ENCODE measurements around the gene BOLA1. TPM values are rescaled to one million over a fixed set of nuclear protein-coding genes. Genes with fewer than 3 reads are reported as not detected.

Gene BOLA1
- total RNA-seq, 1 experiment from 2014 or later: 15.3 TPM

DNA sequence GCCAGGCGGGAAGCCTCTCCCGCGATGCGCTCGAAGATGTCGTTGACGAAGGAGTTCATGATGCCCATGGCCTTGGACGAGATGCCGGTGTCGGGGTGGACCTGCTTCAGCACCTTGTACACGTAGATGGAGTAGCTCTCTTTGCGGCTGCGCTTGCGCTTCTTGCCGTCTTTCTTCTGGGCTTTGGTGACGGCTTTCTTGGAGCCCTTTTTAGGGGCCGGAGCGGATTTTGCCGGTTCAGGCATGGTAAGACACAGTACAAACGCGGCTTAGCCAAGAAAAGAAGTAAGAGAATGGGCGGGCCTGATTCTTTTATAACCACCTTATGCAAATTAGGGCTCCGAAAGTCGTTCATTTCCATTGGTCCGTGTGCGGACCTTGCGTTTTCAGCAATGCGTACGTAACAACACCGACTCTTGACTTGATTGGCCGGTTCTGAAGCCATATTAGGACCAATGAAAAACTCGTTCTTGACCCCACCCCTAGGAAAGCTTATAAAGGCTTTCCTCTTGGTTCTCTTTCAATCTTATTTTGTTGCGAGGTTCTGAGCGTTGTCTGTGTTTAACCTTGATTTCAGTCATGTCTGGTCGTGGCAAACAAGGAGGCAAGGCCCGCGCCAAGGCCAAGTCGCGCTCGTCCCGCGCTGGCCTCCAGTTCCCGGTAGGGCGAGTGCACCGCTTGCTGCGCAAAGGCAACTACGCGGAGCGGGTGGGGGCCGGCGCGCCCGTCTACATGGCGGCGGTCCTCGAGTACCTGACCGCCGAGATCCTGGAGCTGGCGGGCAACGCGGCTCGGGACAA lies 12.8 kb upstream of the BOLA1 start (continued):
- TF ChIP-seq, protein P1, sequence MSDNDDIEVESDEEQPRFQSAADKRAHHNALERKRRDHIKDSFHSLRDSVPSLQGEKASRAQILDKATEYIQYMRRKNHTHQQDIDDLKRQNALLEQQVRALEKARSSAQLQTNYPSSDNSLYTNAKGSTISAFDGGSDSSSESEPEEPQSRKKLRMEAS (CRISPR knock-in tag; IDR thresholded peaks at IDR 0.05): peak; percentile 13; the same call in 1 of the 2 replicates
- TF ChIP-seq RELA (CRISPR knock-in tag; IDR thresholded peaks at IDR 0.05; ENCODE audit: borderline replicate concordance) (peak; percentile 85), EMX1 (CRISPR knock-in tag; IDR thresholded peaks at IDR 0.05) (peak; percentile 79), HMGA2 (CRISPR knock-in tag; IDR thresholded peaks at IDR 0.05) (no peak), GABPB1 (CRISPR knock-in tag; IDR thresholded peaks at IDR 0.05) (peak; percentile 53), SOX15 (CRISPR knock-in tag; IDR thresholded peaks at IDR 0.05) (peak; percentile 61; the same call in 1 of the 2 replicates), SP1 (CRISPR knock-in tag; conservative IDR thresholded peaks at IDR 0.05) (no peak; the same call in 1 of the 2 replicates), FOXJ3 (CRISPR knock-in tag; IDR thresholded peaks at IDR 0.05; ENCODE audit: borderline replicate concordance) (0 out of 2 replicates have a peak, but pooled peaks have one; percentile 71), SMAD3 (CRISPR knock-in tag; IDR thresholded peaks at IDR 0.05; ENCODE audit: borderline replicate concordance) (peak; percentile 96), FOXP1 (CRISPR knock-in tag; IDR thresholded peaks at IDR 0.05; ENCODE audit: borderline replicate concordance) (peak; percentile 91), ZNF317 (CRISPR knock-in tag; IDR thresholded peaks at IDR 0.05; ENCODE audit: borderline replicate concordance, low read depth) (0 out of 2 replicates have a peak, but pooled peaks have one; percentile 61), NFATC4 (CRISPR knock-in tag; IDR thresholded peaks at IDR 0.05) (peak; percentile 94), ZNF138 (CRISPR knock-in tag; conservative IDR thresholded peaks at IDR 0.05) (no peak; the same call in 1 of the 2 replicates), ETV6 (CRISPR knock-in tag; IDR thresholded peaks at IDR 0.05) (peak; percentile 33; the same call in 1 of the 2 replicates), ZNF219 (CRISPR knock-in tag; IDR thresholded peaks at IDR 0.05; ENCODE audit: borderline replicate concordance) (no peak), NFYB (CRISPR knock-in tag; conservative IDR thresholded peaks at IDR 0.05; ENCODE audit: low read depth) (peak; percentile 85), MYBL2 (CRISPR knock-in tag; IDR thresholded peaks at IDR 0.05) (peak; percentile 50; the same call in 1 of the 2 replicates), ZNF423 (CRISPR knock-in tag; IDR thresholded peaks at IDR 0.05) (no peak), PRRX2 (CRISPR knock-in tag; IDR thresholded peaks at IDR 0.05) (peak; percentile 93), ATF1 (CRISPR knock-in tag; IDR thresholded peaks at IDR 0.05) (no peak)
- TF ChIP-seq, protein P2, sequence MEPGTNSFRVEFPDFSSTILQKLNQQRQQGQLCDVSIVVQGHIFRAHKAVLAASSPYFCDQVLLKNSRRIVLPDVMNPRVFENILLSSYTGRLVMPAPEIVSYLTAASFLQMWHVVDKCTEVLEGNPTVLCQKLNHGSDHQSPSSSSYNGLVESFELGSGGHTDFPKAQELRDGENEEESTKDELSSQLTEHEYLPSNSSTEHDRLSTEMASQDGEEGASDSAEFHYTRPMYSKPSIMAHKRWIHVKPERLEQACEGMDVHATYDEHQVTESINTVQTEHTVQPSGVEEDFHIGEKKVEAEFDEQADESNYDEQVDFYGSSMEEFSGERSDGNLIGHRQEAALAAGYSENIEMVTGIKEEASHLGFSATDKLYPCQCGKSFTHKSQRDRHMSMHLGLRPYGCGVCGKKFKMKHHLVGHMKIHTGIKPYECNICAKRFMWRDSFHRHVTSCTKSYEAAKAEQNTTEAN (CRISPR knock-in tag; IDR thresholded peaks at IDR 0.05): peak; percentile 47
- TF ChIP-seq, protein P3, sequence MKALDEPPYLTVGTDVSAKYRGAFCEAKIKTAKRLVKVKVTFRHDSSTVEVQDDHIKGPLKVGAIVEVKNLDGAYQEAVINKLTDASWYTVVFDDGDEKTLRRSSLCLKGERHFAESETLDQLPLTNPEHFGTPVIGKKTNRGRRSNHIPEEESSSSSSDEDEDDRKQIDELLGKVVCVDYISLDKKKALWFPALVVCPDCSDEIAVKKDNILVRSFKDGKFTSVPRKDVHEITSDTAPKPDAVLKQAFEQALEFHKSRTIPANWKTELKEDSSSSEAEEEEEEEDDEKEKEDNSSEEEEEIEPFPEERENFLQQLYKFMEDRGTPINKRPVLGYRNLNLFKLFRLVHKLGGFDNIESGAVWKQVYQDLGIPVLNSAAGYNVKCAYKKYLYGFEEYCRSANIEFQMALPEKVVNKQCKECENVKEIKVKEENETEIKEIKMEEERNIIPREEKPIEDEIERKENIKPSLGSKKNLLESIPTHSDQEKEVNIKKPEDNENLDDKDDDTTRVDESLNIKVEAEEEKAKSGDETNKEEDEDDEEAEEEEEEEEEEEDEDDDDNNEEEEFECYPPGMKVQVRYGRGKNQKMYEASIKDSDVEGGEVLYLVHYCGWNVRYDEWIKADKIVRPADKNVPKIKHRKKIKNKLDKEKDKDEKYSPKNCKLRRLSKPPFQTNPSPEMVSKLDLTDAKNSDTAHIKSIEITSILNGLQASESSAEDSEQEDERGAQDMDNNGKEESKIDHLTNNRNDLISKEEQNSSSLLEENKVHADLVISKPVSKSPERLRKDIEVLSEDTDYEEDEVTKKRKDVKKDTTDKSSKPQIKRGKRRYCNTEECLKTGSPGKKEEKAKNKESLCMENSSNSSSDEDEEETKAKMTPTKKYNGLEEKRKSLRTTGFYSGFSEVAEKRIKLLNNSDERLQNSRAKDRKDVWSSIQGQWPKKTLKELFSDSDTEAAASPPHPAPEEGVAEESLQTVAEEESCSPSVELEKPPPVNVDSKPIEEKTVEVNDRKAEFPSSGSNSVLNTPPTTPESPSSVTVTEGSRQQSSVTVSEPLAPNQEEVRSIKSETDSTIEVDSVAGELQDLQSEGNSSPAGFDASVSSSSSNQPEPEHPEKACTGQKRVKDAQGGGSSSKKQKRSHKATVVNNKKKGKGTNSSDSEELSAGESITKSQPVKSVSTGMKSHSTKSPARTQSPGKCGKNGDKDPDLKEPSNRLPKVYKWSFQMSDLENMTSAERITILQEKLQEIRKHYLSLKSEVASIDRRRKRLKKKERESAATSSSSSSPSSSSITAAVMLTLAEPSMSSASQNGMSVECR (CRISPR knock-in tag; IDR thresholded peaks at IDR 0.05; ENCODE audit: borderline replicate concordance): peak; percentile 39; the same call in 1 of the 2 replicates
- TF ChIP-seq, protein P4, sequence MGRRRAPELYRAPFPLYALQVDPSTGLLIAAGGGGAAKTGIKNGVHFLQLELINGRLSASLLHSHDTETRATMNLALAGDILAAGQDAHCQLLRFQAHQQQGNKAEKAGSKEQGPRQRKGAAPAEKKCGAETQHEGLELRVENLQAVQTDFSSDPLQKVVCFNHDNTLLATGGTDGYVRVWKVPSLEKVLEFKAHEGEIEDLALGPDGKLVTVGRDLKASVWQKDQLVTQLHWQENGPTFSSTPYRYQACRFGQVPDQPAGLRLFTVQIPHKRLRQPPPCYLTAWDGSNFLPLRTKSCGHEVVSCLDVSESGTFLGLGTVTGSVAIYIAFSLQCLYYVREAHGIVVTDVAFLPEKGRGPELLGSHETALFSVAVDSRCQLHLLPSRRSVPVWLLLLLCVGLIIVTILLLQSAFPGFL (CRISPR knock-in tag; IDR thresholded peaks at IDR 0.05; ENCODE audit: borderline replicate concordance): peak; percentile 76; the same call in 1 of the 2 replicates
- TF ChIP-seq, protein P5, sequence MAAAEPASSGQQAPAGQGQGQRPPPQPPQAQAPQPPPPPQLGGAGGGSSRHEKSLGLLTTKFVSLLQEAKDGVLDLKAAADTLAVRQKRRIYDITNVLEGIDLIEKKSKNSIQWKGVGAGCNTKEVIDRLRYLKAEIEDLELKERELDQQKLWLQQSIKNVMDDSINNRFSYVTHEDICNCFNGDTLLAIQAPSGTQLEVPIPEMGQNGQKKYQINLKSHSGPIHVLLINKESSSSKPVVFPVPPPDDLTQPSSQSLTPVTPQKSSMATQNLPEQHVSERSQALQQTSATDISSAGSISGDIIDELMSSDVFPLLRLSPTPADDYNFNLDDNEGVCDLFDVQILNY (CRISPR knock-in tag; IDR thresholded peaks at IDR 0.05): peak; percentile 73
- TF ChIP-seq, protein P6, sequence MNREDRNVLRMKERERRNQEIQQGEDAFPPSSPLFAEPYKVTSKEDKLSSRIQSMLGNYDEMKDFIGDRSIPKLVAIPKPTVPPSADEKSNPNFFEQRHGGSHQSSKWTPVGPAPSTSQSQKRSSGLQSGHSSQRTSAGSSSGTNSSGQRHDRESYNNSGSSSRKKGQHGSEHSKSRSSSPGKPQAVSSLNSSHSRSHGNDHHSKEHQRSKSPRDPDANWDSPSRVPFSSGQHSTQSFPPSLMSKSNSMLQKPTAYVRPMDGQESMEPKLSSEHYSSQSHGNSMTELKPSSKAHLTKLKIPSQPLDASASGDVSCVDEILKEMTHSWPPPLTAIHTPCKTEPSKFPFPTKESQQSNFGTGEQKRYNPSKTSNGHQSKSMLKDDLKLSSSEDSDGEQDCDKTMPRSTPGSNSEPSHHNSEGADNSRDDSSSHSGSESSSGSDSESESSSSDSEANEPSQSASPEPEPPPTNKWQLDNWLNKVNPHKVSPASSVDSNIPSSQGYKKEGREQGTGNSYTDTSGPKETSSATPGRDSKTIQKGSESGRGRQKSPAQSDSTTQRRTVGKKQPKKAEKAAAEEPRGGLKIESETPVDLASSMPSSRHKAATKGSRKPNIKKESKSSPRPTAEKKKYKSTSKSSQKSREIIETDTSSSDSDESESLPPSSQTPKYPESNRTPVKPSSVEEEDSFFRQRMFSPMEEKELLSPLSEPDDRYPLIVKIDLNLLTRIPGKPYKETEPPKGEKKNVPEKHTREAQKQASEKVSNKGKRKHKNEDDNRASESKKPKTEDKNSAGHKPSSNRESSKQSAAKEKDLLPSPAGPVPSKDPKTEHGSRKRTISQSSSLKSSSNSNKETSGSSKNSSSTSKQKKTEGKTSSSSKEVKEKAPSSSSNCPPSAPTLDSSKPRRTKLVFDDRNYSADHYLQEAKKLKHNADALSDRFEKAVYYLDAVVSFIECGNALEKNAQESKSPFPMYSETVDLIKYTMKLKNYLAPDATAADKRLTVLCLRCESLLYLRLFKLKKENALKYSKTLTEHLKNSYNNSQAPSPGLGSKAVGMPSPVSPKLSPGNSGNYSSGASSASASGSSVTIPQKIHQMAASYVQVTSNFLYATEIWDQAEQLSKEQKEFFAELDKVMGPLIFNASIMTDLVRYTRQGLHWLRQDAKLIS (CRISPR knock-in tag; IDR thresholded peaks at IDR 0.05; ENCODE audit: borderline replicate concordance): peak; percentile 96; the same call in 1 of the 2 replicates
- TF ChIP-seq, protein P7, sequence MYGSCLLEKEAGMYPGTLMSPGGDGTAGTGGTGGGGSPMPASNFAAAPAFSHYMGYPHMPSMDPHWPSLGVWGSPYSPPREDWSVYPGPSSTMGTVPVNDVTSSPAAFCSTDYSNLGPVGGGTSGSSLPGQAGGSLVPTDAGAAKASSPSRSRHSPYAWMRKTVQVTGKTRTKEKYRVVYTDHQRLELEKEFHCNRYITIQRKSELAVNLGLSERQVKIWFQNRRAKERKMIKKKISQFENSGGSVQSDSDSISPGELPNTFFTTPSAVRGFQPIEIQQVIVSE (CRISPR knock-in tag; IDR thresholded peaks at IDR 0.05; ENCODE audit: borderline replicate concordance): peak; percentile 65; the same call in 1 of the 2 replicates
